ENCODE data around the gene BAHD1. TPM values are rescaled to one million over a fixed set of nuclear protein-coding genes. Genes with fewer than 3 reads are reported as not detected.
A peak's percentile ranks its signal among the peaks of the same experiment; 100 is the strongest.
"Not testable (repeated sequence)": the region's sequence is repeated elsewhere in the genome, so short reads cannot be mapped to it uniquely, and the experiment has no call there.

The BAHD1 gene
- total RNA-seq, 2 donors from 2014 or later: 16.6 to 20.3 TPM

DNA sequence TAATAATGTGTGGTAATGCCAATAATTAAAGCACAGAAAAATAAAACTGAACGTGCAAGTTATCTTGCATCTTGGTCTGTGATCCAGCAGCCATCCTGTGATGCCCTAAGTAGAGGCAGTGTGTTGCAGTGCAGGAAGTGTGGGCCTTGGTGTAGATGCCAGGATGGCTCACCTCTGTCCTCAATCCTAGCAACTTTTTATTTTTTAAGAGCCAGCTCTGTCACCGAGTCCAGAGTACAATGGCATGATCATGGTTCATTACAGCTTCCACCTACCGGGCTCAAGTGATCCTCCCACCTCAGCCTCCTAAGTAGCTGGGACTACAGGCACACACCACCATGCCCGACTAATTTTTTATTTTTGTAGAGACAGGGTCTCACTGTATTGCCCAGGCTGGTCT lies 7.6 kb downstream of the BAHD1 start:
- no peak overlapping the region for H3K27ac Mint-ChIP-seq
- no peak for ATAC-seq (replicated peaks)
- H3K4me3 Mint-ChIP-seq: no peak overlapping the region
- H3K27me3 Mint-ChIP-seq: no peaks in the 10 kb centered on the region
- H3K36me3 Mint-ChIP-seq (ENCODE audit: low read depth): no peaks in the 10 kb centered on the region
- no peaks in the 10 kb centered on the region for H3K9me3 Mint-ChIP-seq
- H3K4me1 Mint-ChIP-seq: peaks cover 45% of the 10 kb centered on the region

GRCh38 chr15:40449275-40449674 lies 8.5 kb downstream of the BAHD1 start:
- no peaks in the 10 kb centered on the region for H3K27me3 Mint-ChIP-seq
- no peak for ATAC-seq (replicated peaks)
- no peaks in the 10 kb centered on the region for H3K36me3 Mint-ChIP-seq (ENCODE audit: low read depth)
- H3K4me1 Mint-ChIP-seq: peaks cover 45% of the 10 kb centered on the region
- peak overlapping the region; percentile 36 for H3K27ac Mint-ChIP-seq
- H3K9me3 Mint-ChIP-seq: no peaks in the 10 kb centered on the region
- H3K4me3 Mint-ChIP-seq: no peak overlapping the region

DNA sequence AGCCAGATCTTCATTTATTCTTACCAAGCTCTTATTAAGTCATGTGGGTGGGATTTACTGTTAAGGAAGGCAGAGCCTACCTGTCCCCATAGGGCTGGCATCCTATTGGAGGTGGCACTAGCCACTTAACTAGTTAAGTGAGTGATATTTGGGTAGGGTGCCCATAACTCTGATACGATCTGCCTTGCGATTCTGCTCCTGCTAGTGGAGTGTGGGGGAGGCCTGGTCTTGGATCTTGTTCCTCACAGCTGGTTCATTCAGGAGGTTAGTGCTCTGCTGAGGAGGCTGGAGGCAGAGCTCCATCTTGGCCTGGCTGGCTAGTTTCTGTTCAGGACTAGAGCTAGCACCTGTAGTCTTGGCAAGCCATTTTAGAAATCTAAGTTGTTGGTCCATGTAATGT lies 9.3 kb downstream of the BAHD1 start:
- Mint-ChIP-seq H3K4me3 (no peak overlapping the region), H3K9me3 (no peaks in the 10 kb centered on the region), H3K27ac (no peak overlapping the region), H3K4me1 (peaks cover 46% of the 10 kb centered on the region), H3K36me3 (ENCODE audit: low read depth) (no peaks in the 10 kb centered on the region), H3K27me3 (no peaks in the 10 kb centered on the region)
- no peak for ATAC-seq (replicated peaks)

- Mint-ChIP-seq H3K27ac (peak overlapping the region; percentile 84), H3K4me1 (peaks cover 53% of the 10 kb centered on the region), H3K9me3 (no peaks in the 10 kb centered on the region), H3K27me3 (no peaks in the 10 kb centered on the region), H3K4me3 (peak overlapping the region; percentile 65), H3K36me3 (ENCODE audit: low read depth) (no peaks in the 10 kb centered on the region)
- ATAC-seq (replicated peaks): no peak
These were observed 10.9 kb downstream of the BAHD1 start for GRCh38 chr15:40451527-40452158.

GRCh38 chr15:40452296-40453090 lies 11.7 kb downstream of the BAHD1 start:
- ATAC-seq (replicated peaks): peak; percentile 76
- Mint-ChIP-seq H3K36me3 (ENCODE audit: low read depth) (no peaks in the 10 kb centered on the region), H3K4me1 (peaks cover 53% of the 10 kb centered on the region), H3K4me3 (peak overlapping the region; percentile 65), H3K9me3 (no peaks in the 10 kb centered on the region), H3K27ac (peak overlapping the region; percentile 84), H3K27me3 (no peaks in the 10 kb centered on the region)

DNA sequence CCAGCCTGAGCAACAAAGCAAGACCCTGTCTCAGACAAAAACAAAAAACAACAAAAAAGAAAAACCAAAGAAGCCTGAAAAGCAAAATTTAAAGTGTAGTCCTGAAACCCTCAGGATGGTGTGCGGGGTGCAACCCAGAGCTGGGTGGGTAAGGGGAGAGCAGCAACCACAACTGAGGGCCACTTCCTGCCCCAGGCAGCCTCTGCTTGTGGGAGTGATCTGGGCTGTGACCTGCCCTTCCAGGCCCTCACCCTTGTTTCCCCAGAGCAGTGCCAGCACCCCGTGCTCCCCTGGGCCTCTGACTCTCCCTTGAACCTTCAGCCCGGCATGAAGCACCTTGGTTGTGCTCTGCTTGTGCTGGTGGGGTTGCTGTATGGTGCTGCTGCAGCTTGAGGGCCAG lies 13.2 kb downstream of the BAHD1 start:
- H3K36me3 Mint-ChIP-seq (ENCODE audit: low read depth); H3K27me3 Mint-ChIP-seq; H3K9me3 Mint-ChIP-seq: not testable (repeated sequence)
- Mint-ChIP-seq H3K27ac (peak overlapping the region; percentile 84), H3K4me3 (peak overlapping the region; percentile 65), H3K4me1 (peaks cover 53% of the 10 kb centered on the region)
- peak; percentile 68 for ATAC-seq (replicated peaks)

DNA sequence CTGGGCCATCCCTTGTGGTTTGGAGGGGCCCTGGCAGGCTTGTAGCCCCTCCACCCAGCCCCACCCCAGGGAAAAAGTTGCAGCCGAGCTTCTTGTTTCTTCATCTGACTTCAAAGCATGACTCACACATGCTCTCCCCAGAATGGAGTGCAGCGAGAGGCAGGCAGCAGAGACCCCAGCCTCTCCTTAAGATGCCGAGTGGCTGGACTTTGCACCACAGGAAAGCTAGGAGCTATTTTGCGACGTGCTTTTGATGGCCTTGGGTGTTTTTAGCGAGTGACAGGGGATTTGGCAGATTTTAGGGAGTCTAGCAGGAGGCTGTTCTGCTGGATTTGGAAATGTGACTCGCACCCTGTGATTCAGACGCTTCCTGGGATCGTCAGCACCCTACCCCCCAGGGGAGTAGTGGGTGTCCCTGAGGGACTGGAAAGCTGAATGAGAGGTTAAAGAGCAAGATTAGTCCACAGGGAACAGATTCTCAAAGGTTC lies 14.2 kb downstream of the BAHD1 start:
- Mint-ChIP-seq H3K4me3 (peak overlapping the region; percentile 65), H3K36me3 (ENCODE audit: low read depth) (no peaks in the 10 kb centered on the region)
- peak; percentile 37 for ATAC-seq (replicated peaks)

DNA sequence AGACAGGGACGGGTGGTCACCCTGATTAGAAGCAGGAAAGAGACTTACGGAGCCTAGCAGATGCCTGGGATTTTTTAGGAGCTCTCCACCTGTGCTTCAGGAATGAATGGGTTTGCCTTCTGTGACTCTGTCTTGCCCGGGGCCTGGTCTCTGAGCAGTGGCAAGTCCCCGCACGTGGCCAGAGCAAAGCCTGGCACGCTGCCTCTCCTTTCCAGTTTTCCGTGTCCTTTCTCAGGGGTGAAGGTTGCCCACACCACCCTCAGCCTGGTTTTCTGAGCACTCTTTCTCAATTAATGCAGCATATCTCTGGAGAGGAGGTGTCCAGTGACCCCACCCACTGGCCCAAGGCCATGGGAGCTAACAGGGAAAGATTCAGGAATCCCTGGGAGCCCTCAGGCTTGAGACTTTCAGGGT lies 15.6 kb downstream of the BAHD1 start:
- H3K27me3 Mint-ChIP-seq: no peaks in the 10 kb centered on the region
- H3K27ac Mint-ChIP-seq: peak overlapping the region; percentile 75
- no peak for ATAC-seq (replicated peaks)
- no peaks in the 10 kb centered on the region for H3K36me3 Mint-ChIP-seq (ENCODE audit: low read depth)
- H3K9me3 Mint-ChIP-seq: no peaks in the 10 kb centered on the region
- H3K4me3 Mint-ChIP-seq: no peak overlapping the region
- H3K4me1 Mint-ChIP-seq: peaks cover 40% of the 10 kb centered on the region

More for the DNA sequence above, 14.2 kb downstream of the BAHD1 start:
- H3K27ac Mint-ChIP-seq: peak overlapping the region; percentile 84
- H3K4me1 Mint-ChIP-seq: peaks cover 47% of the 10 kb centered on the region
- no peaks in the 10 kb centered on the region for H3K27me3 Mint-ChIP-seq
- no peaks in the 10 kb centered on the region for H3K9me3 Mint-ChIP-seq

DNA sequence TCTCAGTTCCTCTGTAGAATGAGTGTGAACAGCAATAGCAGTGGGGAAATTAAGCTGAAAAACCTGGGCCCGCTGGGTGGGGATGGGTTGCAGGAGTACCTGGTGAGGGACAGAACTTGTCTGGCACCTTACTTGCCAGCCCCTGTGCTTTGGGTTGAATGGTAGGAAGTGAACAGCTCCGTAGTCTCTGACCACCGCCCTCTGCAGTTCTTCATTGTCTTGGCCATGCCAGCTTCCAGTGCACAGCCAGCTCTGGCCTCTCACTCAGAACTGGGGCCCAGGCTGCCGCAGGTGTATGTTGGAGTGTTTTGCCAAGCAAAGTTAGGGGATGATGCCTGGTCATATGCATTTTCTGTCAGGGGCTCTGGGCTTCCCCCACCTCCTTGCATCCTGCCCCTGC lies 16.0 kb downstream of the BAHD1 start:
- H3K9me3 Mint-ChIP-seq: no peaks in the 10 kb centered on the region
- H3K4me1 Mint-ChIP-seq: peaks cover 36% of the 10 kb centered on the region
- ATAC-seq (replicated peaks): no peak
- H3K4me3 Mint-ChIP-seq: no peak overlapping the region
- peak overlapping the region; percentile 75 for H3K27ac Mint-ChIP-seq
- no peaks in the 10 kb centered on the region for H3K27me3 Mint-ChIP-seq
- H3K36me3 Mint-ChIP-seq (ENCODE audit: low read depth): no peaks in the 10 kb centered on the region

DNA sequence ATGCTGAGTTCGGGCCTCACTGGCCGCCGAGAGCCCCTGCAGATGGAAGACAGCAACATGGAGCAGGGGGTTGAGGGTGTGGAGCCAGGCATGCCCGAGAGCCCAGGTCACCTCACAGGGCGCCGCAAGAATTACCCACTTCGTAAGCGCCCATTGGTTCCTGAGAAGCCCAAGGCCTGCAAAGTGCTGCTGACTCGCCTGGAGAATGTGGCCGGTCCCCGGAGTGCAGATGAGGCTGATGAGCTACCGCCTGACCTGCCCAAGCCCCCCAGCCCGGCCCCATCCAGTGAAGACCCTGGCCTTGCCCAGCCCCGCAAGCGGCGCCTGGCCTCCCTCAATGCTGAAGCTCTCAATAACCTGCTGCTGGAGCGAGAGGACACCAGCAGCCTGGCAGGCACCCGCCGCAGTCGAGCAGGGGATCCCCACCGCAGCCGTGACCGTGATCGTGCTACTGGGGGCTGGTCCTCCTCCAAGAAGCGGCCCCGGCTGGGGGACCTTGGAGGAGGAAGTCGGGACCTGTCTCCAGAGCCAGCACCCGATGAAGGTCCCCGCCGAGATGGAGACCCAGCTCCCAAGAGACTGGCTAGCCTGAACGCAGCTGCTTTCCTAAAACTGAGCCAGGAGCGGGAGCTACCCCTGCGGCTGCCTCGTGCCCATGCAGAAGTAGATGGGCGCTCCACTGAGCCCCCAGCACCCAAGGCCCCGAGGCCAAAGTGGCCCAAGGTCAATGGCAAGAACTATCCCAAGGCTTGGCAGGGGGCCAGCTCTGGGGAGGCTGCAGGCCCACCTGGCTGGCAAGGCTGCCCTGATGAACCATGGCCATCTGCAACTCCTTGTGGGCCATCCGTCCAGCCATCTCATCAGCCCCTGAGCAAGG lies 18.0 kb downstream of the BAHD1 start:
- no peak for ATAC-seq (replicated peaks)
- Mint-ChIP-seq H3K36me3 (ENCODE audit: low read depth) (peaks cover 11% of the 10 kb centered on the region), H3K27me3 (no peaks in the 10 kb centered on the region), H3K4me1 (peaks cover 17% of the 10 kb centered on the region), H3K4me3 (no peak overlapping the region), H3K9me3 (no peaks in the 10 kb centered on the region), H3K27ac (no peak overlapping the region)

- no peaks in the 10 kb centered on the region for H3K9me3 Mint-ChIP-seq
- peaks cover 10% of the 10 kb centered on the region for H3K4me1 Mint-ChIP-seq
These were observed 18.8 kb downstream of the BAHD1 start for GRCh38 chr15:40459391-40460015.

GRCh38 chr15:40460404-40460803 lies 19.7 kb downstream of the BAHD1 start:
- Mint-ChIP-seq H3K36me3 (ENCODE audit: low read depth) (peaks cover 26% of the 10 kb centered on the region), H3K27ac (peak overlapping the region; percentile 15), H3K27me3 (no peaks in the 10 kb centered on the region), H3K4me3 (no peak overlapping the region), H3K4me1 (peaks cover 4% of the 10 kb centered on the region), H3K9me3 (no peaks in the 10 kb centered on the region)
- no peak for ATAC-seq (replicated peaks)

More at GRCh38 chr15:40459391-40460015, 18.8 kb downstream of the BAHD1 start:
- Mint-ChIP-seq H3K27me3 (no peaks in the 10 kb centered on the region), H3K4me3 (no peak overlapping the region), H3K36me3 (ENCODE audit: low read depth) (peaks cover 18% of the 10 kb centered on the region), H3K27ac (no peak overlapping the region)
- no peak for ATAC-seq (replicated peaks)

DNA sequence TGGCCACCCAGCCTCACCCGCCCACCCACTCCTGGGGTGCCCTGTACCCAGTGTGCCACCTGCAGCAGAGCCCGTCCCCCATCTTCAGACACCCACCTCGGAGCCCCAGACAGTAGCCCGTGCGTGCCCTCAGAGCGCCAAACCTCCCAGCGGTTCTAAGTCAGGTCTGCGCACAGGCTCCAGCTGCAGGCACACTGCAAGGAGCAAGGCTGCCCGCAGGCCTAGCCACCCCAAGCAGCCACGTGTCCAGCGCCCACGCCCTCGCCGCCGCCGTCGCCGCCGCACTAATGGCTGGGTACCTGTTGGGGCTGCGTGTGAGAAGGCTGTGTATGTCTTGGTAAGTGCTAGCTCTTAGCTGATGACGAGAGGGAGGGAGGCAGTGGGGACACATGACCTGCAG lies 21.2 kb downstream of the BAHD1 start:
- no peaks in the 10 kb centered on the region for H3K9me3 Mint-ChIP-seq
- no peak overlapping the region for H3K27ac Mint-ChIP-seq
- no peak overlapping the region for H3K4me3 Mint-ChIP-seq
- H3K27me3 Mint-ChIP-seq: no peaks in the 10 kb centered on the region
- no peaks in the 10 kb centered on the region for H3K4me1 Mint-ChIP-seq
- no peak for ATAC-seq (replicated peaks)
- peaks cover 37% of the 10 kb centered on the region for H3K36me3 Mint-ChIP-seq (ENCODE audit: low read depth)

DNA sequence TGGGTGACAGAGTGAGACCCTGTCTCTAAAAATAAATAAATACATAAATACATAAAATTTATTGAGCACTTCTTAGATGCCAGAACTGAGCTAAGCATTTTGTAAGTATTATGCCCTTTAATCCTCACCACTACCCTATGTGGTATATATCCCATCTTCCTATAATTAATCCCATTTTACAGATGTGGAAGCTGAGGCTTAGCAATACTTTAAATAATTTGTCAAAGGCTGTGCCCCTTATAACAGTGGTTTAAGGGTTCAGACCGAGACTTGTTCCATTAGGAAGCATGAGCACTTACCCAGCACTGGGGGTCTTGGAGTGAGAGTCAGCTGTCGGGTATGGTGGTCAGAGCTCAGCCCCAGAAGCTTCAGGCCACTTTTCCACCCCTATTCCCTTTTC lies 22.5 kb downstream of the BAHD1 start:
- H3K36me3 Mint-ChIP-seq (ENCODE audit: low read depth): peaks cover 37% of the 10 kb centered on the region
- ATAC-seq (replicated peaks): no peak
- no peaks in the 10 kb centered on the region for H3K27me3 Mint-ChIP-seq
- no peak overlapping the region for H3K4me3 Mint-ChIP-seq
- H3K9me3 Mint-ChIP-seq: no peaks in the 10 kb centered on the region
- no peaks in the 10 kb centered on the region for H3K4me1 Mint-ChIP-seq
- no peak overlapping the region for H3K27ac Mint-ChIP-seq
